Nephron (organoid): Measurements from ENCODE around the gene SYNCRIP.
A peak's percentile ranks its signal among the peaks of the same experiment; 100 is the strongest.

ENCODE experiments used
- H3K27ac Mint-ChIP-seq, 3 experiments: 2 replicates each; pipeline ENCODE4 v1.8.0; 2020; ENCODE audit warnings: mixed read lengths in 3 of 3, mild to moderate bottlenecking in 2 of 3, moderate library complexity in 1 of 3
- H3K27me3 Mint-ChIP-seq: 2 replicates; pipeline ENCODE4 v1.8.0; 2021; ENCODE audit warnings: low read depth, mild to moderate bottlenecking, moderate library complexity, mixed read lengths
- H3K36me3 Mint-ChIP-seq: 2 replicates; pipeline ENCODE4 v1.8.0; 2020; ENCODE audit warnings: low read depth, mixed read lengths
- H3K4me1 Mint-ChIP-seq: 2 replicates; pipeline ENCODE4 v1.8.0; 2020; ENCODE audit warnings: mixed read lengths
- H3K4me3 Mint-ChIP-seq, 3 experiments: 2 replicates each; pipeline ENCODE4 v1.8.0; 2020; ENCODE audit warnings: mild to moderate bottlenecking in 3 of 3, mixed read lengths in 3 of 3, moderate library complexity in 2 of 3
- H3K9me3 Mint-ChIP-seq: 2 replicates; pipeline ENCODE4 v1.8.0; 2020; ENCODE audit warnings: mixed read lengths
- TF ChIP-seq, protein P1 (sequence below), 3 experiments: fragments of 200-600 bp; sonication (generic); IDR thresholded peaks; one replicate each; pipeline ENCODE4 v1.5.0; 2021; ENCODE audit warnings: antibody characterized with exemption in 3 of 3; ENCODE audit not compliant: unreplicated experiment in 3 of 3

Gene SYNCRIP

DNA sequence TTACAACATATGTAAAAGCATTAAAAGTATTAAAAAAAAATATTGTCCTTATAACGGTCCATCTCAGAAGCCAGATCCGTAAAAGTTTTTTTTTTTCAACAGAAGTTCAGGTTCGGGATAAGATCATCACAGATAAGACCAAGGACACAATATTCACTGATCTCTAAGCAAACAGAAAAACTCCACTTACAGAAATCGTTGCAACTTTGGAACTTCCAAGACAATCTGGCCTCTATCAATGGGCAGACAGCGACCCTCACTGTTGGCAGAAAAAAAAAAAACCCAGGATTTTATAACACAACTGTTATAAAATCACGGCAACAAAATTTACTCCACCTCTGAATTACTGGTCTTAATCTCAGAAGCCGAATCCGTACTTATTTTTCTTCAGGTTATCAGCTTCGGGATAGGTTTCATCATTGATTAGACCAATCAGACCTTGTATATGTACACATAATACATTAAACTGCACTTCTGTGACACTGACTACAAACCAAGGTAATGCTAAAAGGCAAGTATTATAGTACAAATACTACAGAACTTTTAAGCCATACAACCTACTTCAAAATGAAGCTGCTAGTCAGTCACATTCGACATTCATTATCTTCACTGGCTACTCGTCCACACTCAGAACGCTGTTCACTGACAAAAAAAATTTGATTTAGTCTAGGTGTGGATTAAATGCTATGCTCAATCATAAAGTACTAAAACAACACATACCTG lies 34.7 kb upstream of the SYNCRIP start:
- Mint-ChIP-seq H3K4me3 (peak overlapping the region; percentile 94 to 100 (median 97)), H3K27me3 (no peaks in the 10 kb centered on the region), H3K27ac (peak overlapping the region; percentile 94 to 98 (median 96)), H3K4me1 (peaks cover 39% of the 10 kb centered on the region), H3K9me3 (no peaks in the 10 kb centered on the region), H3K36me3 (peaks cover 40% of the 10 kb centered on the region)
- TF ChIP-seq, protein P1, sequence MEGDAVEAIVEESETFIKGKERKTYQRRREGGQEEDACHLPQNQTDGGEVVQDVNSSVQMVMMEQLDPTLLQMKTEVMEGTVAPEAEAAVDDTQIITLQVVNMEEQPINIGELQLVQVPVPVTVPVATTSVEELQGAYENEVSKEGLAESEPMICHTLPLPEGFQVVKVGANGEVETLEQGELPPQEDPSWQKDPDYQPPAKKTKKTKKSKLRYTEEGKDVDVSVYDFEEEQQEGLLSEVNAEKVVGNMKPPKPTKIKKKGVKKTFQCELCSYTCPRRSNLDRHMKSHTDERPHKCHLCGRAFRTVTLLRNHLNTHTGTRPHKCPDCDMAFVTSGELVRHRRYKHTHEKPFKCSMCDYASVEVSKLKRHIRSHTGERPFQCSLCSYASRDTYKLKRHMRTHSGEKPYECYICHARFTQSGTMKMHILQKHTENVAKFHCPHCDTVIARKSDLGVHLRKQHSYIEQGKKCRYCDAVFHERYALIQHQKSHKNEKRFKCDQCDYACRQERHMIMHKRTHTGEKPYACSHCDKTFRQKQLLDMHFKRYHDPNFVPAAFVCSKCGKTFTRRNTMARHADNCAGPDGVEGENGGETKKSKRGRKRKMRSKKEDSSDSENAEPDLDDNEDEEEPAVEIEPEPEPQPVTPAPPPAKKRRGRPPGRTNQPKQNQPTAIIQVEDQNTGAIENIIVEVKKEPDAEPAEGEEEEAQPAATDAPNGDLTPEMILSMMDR (IDR thresholded peaks at IDR 0.05; ENCODE audit: unreplicated experiment in 3 of 3) = peak in 2 of 3 experiments; percentile 20 to 39

DNA sequence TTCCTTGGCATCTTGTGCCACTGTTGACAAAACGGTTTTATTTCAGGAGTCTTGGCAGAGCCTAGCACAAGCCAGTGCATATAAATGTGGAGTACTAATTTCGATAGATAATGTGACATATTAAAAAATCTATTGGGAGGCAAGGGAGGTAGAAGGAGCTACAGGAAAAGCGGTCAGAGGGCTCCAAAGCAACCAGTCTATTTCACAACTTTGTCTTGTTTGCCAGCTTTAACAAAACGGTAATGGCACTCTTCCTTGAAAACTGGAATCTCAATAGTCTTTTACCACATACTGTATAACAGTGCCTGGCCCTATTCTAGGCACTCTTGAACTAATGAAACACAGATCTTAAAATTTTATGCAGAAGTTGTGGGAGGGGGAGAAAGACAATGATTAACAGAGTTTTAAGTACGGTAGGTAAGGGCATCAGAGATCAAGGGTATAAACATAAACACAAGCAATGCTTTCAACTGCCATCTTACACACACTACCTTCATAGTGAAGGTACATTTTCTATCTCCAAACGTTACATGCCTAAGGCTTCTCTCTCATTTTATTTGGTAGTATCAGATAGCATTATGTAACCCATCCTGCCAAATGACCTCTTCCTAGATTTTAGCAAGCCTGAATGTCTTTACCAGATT lies 33.5 kb upstream of the SYNCRIP start:
- Mint-ChIP-seq H3K4me3 (peak overlapping the region; percentile 94 to 100 (median 97)), H3K4me1 (peaks cover 39% of the 10 kb centered on the region), H3K9me3 (no peaks in the 10 kb centered on the region), H3K36me3 (peaks cover 46% of the 10 kb centered on the region), H3K27ac (peak overlapping the region; percentile 12 to 94 (median 48)), H3K27me3 (no peaks in the 10 kb centered on the region)
- TF ChIP-seq, protein P1 (IDR thresholded peaks at IDR 0.05; ENCODE audit: unreplicated experiment in 3 of 3) = no peak

DNA sequence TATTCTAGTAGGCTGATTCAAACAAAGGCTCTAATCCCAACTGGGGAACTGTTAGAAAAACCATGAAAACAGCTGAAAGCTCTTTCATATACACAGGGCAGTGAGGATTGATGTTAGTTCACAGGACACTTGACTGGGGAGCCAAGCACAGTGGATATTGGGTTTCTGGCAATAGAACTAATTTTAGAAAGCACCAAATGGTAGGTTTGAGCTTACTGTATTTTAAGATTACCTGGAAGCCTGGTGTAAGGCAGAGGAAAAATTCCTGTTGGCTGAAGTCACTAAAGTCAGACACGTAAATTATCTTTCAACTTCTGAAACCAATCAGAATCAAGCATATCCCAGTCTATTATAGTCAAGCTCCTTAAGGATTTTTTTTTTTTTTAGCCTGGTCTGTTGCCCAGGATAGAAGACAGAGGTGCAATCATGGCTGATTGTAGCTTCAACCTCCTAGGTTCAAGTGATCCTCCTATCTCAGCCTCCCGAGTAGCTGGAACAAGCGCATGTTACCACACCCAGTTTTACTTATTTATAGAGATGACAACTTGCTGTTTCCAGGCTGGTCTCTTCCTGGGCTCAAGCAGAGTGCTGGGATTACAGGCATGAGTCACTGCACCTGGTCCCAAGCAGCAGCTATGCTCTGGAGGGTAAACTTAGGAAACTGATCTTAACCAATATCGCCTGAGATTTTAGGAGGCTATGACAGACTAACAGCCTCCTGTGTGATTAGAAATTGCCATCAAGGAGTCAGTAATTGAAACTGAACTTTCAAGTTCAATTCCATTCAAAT lies 32.5 kb upstream of the SYNCRIP start:
- Mint-ChIP-seq H3K36me3 (peaks cover 46% of the 10 kb centered on the region), H3K4me3 (peak overlapping the region; percentile 94 to 100 (median 97)), H3K27me3 (no peaks in the 10 kb centered on the region), H3K9me3 (no peaks in the 10 kb centered on the region), H3K4me1 (peaks cover 39% of the 10 kb centered on the region), H3K27ac (peak overlapping the region; percentile 22 to 94 (median 45))
- TF ChIP-seq, protein P1 (IDR thresholded peaks at IDR 0.05; ENCODE audit: unreplicated experiment in 3 of 3) = no peak

DNA sequence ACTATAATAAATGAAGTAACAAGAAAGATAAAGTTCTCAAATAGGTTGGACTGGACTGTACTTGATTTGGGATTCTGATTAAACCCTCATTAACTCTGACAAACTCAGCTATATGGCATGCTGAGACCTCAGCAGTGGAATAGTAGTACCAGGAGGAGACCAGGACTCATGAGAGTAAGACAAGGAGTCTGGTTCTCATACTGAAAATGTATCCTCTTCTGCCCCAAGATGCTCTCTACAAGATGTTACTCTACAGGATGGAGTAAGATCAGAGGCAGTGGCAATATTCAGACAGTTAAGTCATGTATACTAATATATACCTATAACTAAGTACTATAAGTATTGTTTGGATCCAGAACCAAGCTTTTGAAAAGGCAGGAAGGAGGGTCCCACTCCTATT lies 31.9 kb upstream of the SYNCRIP start:
- peaks cover 39% of the 10 kb centered on the region for H3K4me1 Mint-ChIP-seq
- peak overlapping the region; percentile 22 to 35 (median 26) for H3K27ac Mint-ChIP-seq

DNA sequence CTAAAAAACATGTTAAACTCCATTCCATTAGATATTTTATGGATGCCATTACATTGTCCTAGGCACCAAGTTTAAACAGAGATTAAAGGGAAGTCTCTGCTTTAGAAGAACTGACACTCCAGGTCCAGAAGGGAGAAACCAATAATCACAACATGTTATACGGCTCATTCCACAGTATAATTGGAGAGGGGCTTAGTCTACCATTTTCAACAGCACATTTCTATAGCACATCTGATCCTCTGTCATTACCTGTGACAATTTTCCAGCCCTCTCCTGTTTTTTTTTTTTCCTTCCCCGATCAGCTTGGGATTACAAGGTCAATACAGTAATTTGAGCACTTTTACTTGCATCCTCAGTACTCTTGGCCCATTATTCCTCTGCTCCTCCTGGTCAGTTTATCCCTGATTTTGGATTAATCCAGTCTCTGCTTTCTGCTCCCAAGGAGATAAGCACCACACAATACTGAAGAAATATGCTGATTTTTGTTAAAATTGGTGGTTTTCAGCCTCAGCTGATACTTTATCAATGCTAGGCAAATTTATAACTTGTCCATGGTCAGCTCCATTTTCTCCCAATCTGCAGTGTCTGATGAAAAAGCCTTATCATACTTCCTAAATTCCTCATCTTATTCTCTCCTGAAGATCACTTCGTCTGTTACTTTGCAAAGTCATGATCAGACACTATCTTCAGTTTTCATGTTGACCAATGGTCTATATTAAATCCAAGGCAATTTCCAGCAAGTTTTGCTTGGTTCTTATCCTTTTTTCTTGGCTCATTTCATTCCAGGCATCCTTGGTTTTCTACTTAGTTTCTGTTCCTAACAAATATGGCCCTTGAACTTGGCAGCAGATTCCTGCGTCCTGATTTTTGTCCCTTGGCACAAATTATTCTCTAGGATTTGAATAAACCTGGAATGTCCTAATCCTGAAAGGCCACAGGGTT lies 30.8 kb upstream of the SYNCRIP start:
- peak overlapping the region in 1 of 3 experiments; percentile 10 for H3K4me3 Mint-ChIP-seq
- H3K27me3 Mint-ChIP-seq = no peaks in the 10 kb centered on the region
- peaks cover 40% of the 10 kb centered on the region for H3K4me1 Mint-ChIP-seq
- no peaks in the 10 kb centered on the region for H3K9me3 Mint-ChIP-seq
- H3K36me3 Mint-ChIP-seq = peaks cover 46% of the 10 kb centered on the region
- TF ChIP-seq, protein P1 (IDR thresholded peaks at IDR 0.05; ENCODE audit: unreplicated experiment in 3 of 3) = no peak
- H3K27ac Mint-ChIP-seq = peak overlapping the region in 1 of 3 experiments; percentile 2

More for the DNA sequence above, 31.9 kb upstream of the SYNCRIP start:
- H3K27me3 Mint-ChIP-seq = no peaks in the 10 kb centered on the region
- TF ChIP-seq, protein P1 (IDR thresholded peaks at IDR 0.05; ENCODE audit: unreplicated experiment in 3 of 3) = no peak
- no peaks in the 10 kb centered on the region for H3K9me3 Mint-ChIP-seq
- H3K4me3 Mint-ChIP-seq = peak overlapping the region; percentile 64 to 94 (median 71)
- peaks cover 46% of the 10 kb centered on the region for H3K36me3 Mint-ChIP-seq
